GM21367 (cell line): ENCODE data around the gene PSMA2.
"Not testable (repeated sequence)": the region's sequence is repeated elsewhere in the genome, so short reads cannot be mapped to it uniquely, and the experiment has no call there.

Experiments used
- ATAC-seq: cut with Tn5 transposase; IDR thresholded peaks from one replicate; pipeline ENCODE4 v1.9.1; 2021; ENCODE audit not compliant: unreplicated experiment

The PSMA2 gene

DNA sequence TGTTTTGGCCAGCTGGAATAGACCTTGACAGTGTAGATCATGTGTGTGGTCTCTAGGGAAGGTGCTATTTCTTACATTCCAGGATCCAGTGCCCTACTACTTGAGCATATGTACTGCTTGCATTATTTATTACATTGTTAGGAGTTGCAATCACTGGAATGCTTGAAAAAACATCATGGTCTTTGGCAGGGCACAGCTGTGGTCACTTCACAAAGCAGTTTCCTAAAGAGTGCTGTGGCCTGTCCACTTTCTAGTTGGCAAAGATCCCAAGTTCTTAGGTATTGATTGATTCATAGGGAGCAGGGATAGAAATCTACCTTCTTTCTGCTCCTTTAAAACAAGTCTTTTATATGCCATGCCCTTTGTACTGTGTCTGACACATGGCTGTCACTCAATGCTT is 24.7 kb downstream of the PSMA2 start:
- ATAC-seq: no peak

DNA sequence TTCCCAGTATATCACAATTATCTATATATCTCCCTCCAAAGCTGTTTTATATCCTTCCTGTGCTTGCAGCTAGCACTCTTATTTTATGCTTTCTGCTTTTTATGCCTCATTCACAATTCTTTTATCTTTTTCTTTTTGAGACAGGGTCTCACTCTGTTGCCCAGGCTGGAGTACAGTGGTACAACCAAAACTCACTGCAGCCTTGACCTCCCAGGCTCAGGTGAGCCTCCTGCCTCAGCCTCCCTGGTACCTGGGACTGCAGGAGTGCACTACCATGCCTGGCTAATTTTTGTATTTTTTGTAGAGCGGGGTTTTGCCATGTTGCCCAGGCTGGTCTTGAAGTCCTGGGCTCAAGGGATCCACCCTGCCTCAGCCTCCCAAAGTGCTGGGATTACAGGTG is 25.8 kb downstream of the PSMA2 start:
- no peak for ATAC-seq

DNA sequence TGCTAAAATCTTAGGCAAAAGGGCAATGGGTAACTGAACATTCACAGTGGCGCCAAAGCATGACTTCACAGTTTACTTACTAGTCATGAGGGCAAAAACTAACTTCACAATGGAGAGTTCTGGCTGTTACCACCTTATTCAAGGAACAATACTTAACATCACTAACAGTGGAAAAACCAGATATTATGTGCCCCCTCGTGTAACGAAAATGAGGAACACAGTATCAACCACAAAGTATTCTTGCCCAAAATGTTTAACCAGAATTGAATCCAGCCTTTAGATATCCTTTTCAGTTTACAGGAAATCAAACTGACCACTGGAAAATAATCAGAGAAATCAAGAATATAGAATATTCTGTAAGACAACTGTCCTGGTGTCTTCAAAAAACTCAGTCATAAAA is 29.6 kb downstream of the PSMA2 start:
- ATAC-seq: no peak

DNA sequence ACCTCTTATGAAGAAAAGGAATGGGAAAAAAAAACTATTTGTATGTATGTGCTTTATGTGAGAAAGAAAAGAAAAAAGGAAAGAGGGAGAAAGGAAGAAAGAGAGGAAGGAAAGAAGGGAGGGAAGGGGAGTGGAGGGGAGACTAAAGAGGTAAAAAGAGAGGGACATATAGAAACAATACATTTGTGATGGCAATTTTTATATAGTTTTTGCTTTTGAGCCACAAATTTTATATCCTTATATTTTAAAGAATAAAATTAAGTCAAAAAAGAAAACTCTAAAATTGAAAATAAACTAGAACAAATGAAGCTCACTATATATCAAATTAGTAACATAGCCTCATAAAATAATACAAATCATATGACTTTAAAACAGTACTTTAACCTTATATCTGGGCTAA is 31.1 kb downstream of the PSMA2 start:
- no peak for ATAC-seq

DNA sequence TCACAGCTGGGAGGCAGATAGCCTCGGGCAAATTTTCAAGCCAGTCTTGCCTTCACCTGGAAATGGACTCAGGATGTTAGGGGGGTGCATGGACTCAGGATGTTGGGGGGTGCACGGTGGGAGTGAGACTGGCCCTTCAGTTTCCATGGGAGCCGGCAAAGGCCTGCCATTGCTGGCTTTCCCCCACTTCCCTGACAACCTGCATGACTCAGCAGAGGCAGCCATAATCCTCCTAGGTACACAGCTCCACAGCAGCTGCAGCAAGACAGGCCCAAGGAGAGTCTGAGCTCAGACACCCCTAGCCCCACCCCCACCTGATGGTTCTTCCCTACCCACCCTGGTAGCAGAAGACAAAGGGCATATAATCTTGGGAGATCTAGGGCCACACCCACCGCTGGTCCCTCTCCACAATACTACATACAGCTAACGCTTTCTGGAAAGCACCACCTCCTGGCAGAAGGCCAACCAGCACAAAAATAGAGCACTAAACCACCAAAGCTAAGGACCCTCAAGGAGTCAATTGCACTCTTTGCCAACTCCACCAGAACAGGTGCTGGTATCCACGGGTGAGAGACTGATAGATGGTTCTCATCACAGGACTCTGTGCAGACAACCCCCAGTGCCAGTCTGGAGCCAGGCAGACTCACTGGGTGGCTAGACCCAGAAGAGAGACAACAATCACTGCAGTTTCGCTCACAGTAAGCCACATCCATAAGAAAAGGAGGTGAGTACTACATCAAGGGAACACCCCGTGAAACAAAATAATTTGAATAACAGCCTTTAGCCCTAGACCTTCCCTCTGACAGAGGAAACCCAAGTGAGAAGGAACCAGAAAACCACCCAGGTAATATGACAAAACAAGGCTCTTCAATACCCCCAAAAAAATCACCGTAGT is 38.4 kb downstream of the PSMA2 start:
- ATAC-seq: no peak

DNA sequence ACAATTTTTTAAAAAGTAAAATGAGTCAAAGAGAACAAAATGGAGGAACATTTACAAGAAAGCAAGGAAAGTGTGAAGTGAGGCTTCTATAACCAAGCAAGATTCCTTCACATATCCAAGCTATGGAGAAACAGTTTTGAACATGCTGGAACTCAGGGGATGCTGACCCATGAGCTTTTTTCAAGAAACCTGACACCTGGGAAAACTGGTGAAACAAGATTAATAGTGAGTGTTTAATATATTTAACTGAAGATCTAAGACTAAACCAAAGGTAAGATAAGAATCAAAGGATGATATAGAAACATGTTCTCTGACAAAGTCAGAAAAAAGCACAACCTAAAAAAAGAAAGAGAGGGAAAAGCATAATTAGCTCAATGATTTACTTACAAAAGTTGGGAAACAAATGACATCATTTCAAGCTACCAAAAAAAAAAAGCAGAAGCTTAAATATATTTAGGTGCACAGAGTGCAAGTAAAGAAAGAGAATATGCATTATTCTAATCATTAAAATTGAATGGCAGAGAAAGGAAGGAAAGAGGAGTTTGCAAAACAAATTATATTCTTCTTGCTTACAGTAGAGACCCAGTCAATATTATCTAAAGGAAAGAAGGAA is 45.0 kb downstream of the PSMA2 start:
- ATAC-seq: no peak

DNA sequence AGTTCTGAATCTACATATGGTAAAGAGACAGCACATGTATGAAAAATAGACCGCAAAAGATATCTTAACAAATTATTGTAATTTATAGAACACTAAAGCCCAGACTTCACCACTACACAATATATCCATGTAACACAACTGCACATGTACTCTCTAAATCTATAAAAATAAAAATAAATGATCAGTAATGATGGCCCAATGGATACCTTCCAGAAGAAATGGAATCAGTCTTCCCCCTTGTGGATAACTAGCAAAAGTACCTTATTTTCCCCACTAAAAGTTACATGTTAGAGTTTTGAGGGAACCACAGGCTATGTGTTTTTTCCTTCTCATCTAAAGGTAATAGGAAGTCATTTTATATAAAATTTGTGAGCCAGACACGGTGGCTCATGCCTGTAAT is 45.8 kb downstream of the PSMA2 start:
- ATAC-seq: no peak

DNA sequence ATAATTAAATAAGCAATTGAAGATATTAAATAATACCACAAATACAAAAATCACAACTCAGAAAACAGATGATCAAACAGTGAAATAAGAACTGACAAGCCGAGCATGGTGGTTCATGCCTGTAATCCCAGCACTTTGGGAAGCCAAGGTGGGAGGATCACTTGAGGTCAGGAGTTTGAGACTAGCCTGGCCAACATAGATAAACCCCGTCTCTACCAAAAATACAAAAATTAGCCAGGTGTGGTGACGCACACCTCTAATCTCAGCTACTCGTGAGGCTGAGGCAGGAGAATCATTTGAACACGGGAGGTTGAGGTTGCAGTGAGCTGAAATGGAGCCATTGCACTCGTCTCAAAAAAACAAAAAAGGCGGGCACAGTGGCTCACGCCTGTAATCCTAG is 46.8 kb downstream of the PSMA2 start:
- ATAC-seq: not testable (repeated sequence)

DNA sequence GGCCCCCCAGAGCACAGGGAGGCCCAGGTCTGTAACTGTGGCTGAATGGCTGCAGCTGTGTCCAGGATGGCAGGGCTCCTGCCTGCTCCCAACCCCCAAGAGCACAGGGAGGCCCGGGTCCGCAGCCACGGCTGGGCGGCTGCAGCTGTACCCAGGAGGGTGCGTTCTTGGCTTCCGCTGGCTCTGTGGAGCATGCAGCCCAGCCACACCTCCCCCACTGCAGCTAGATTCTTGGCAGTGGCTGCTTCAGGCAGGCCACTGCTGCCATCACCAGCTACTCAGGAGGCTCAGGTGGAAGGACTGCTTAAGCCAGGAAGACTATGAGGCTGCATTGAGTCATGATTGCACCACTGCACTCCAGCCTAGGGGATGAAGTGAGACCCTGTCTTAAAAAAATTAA is 48.0 kb downstream of the PSMA2 start:
- ATAC-seq: no peak

DNA sequence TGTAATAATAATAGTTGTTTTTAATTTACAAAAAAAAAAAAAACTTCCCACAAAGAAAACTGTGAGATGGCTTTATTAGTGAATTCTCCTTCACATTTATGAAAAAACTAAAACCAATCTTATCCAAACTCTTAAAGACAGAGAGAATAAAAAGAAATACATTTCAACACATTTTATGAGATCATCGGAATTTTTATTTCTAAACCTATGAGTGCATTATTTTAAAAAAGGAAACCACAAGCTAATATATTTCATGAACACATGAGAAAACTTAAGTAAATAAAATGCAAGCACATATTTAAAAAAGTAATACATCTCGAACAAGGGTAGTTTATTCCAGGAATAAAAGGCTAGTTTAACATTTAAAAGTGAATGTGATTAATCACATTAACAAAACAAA is 51.6 kb downstream of the PSMA2 start:
- ATAC-seq: no peak

DNA sequence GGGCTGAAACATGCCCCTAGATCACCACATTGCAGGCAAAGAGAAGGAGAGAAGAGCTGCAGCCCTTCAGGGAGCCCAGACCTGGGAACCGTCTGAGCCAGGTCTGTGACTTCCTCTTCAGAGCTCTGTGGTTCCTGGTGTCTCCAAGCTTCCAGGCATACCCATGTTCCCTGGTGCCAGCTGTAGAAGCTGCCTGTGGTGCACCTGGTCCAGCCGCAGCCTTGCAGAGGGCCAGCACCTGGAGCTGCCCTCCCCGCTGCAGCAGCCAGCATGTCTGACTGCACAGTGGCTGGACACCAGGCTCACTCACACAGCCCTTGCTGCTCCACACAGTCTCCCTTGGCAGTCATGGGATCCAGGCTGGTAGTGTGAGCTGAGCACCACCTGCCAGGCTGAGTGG is 53.7 kb downstream of the PSMA2 start:
- no peak for ATAC-seq

DNA sequence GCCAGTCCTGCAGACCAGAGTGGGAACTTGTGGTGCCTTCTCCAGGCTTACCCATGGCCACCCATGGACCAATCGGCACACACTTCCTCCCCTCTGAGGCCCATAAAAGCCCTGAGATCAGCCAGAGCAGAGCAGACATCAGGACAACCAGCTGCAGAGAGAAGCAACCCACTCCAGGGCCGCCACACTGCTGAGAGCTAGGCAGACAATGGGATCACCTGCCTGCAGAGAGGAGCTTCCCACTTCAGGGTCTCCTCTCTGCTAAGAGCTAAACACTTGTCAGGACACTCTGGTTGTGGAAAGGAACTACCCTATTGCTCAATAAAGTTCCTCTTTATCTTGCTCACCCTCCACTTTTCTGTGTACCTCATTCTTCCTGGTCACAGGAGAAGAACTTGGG is 54.1 kb downstream of the PSMA2 start:
- ATAC-seq: no peak

DNA sequence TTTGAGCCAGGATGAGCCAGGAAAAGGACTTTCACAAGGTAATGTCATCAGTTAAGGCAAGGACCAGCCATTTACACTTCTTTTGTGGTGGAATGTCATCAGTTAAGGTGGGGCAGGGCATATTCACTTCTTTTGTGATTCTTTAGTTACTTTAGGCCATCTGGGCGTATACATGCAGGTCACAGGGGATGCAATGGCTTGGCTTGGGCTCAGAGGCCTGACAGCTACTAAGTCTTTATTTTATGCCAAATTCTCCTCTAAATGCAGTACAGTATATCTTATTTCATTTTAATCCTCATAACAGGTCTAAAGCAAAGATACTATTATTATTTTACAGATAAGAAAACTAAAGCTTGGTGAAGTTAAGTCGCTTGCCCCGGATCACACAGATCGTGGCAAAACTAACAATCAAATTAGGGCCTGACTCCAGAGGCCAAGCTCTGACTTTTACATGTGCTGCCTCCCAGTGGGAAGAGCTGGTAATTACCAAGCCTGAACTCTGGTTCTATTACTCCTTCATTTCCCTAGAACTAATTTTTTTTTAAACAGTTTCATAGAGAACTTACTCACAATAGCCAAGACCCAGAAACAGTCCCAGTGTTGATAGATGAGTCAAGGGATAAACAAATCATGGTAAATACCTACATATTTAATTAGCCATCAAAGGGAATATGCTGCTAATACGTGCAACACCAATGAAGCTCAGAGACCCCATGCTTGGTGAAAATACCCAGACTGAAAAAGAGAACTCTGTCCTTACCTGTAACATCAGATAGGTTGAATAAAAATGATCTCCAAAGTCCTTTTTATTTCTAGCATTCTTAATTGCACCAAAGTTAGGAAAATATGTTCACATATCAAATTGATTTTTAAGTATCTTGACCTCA is 55.5 kb downstream of the PSMA2 start:
- peak; percentile 91 for ATAC-seq

DNA sequence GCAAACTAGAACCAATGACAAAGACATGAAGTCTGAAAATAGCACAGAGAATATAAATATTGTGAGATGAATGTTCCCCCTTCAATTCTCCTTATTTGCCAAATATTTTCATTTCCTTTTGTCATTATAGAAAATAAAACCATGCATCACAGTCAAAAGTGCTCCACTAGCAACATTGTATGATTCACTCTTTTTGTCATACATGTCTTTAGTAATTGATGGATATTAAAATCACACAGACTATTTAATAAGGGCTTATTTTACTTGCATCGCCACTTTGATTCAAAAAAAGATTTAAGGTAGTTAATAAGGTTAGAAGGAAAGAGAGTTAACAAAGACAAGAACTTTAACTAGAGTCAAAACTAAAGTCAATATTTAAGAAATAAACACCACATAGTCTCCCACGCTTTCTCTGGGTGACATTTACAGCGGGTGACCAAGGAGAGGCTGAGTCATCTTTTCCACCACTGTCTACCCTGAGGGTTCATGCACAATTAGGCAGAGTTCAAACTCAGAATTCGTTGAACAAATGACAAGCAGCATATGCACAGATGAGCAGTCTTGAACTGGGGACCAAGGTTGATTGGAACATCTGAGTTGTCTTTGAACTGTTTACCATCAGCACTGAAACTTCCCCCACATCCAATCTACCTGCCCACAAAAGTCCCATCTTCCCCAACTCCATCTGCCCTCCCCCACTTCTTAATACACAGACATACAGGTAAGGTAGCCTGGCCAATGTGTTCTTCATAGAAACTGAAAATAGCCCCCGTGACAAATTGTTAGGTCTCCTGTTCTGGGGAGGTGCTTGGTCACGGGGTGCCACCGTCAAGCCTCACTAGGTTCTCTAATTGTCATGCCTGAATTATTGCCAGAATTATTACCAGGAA is 62.6 kb downstream of the PSMA2 start:
- peak; percentile 93 for ATAC-seq

DNA sequence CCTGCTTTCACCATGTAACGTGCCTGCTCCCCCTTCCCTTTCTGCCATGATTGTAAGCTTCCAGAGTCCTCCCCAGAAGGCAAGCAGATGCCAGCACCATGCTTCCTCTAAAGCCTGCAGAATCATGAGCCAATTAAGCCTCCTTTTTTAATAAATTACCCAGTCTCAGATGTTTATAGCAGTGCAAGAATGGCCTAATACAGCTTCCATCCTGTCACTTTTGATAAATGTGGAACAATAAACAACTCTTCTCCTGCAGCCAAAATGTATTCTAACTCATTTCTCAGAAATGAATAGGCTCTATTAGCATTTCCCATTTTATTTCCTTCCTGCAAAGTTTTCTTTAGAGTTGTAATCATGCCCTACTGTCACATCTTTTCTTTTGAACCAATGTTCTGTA is 63.5 kb downstream of the PSMA2 start:
- no peak for ATAC-seq
